Activated CD4-positive, alpha-beta T cell treated with anti-CD3 and anti-CD28 coated beads, Interleukin-2, Interleukin-4, amounts not matched to agents 100 ng/mL and 50 ng/mL, durations not matched to agents 16 hours and 8 hours (primary cell): Measurements from ENCODE around the gene LY86.
"Not testable (repeated sequence)": the region's sequence is repeated elsewhere in the genome, so short reads cannot be mapped to it uniquely, and the experiment has no call there.

ENCODE experiments used
- DNase-seq: peaks from one replicate; pipeline ENCODE4 v3.0.0-alpha.2; 2020; ENCODE audit warnings: low spot score

LY86 gene

DNA sequence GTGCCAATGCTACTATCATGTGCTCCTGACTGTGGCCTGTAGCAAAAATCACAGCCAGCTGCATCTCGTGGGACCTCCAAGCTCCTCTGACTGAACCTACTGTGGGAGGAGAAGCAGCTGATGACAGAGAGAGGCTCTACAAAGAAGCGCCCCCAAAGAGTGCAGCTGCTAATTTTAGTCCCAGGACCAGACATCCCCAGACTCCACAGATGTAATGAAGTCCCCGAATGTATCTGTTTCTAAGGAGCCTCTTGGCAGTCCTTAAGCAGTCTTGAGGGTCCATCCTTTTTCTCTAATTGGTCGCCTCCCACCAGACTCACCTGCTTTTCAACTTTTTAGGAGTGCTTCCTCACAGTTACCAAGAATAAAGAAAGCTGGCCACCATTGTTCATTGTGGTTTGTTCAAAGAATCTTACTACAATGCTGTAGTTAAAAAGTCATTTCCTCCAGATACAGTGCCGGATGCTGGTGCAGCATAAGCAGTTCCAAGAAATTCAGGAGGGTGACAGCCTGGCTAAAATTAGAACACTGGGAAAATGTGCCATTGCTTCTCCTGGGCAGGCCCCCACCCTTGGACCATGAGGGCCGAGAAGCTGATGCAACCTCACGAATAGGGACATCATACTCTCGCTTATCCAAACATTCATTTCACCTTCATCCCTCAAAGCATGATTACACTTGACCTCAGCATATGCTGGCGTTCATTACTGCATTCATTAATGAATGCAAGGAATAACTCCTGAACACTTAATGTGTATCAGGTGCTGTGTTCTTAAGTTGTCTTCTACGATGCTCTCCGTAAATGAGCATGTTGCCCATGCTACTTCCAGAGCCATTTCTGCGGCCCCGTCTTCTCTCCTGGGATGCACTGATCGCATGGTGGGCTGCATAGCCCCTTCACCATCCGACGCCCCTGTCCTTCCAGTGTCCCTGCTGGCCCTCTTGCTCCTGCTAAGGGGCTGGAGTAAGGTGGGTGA is 66.4 kb downstream of the LY86 start:
- DNase-seq, result peak; percentile 73

DNA sequence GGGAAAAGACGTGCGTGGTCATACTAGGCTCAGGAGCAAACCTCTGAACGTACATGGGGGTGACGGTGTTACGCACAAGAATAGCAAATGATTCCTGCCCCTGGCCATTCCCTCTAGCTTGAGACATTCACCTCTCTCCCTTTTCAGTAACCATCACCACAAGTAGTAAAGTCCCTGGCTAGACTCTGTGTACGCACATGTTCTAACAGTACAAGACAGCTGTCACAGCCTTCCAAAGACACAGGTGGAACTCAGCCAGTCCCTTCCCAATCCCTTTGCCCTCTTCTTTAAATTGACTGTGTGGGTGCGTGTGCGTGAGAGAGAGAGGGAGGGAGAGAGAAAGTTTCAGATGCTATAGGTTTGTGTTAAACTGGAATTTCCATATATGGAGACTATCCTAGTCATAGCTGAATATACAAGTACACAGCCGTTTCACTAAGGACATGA is 67.3 kb downstream of the LY86 start:
- peak; percentile 67 for DNase-seq

GRCh38 chr6:6656287-6656686 is 67.8 kb downstream of the LY86 start:
- DNase-seq, result peak; percentile 59

DNA sequence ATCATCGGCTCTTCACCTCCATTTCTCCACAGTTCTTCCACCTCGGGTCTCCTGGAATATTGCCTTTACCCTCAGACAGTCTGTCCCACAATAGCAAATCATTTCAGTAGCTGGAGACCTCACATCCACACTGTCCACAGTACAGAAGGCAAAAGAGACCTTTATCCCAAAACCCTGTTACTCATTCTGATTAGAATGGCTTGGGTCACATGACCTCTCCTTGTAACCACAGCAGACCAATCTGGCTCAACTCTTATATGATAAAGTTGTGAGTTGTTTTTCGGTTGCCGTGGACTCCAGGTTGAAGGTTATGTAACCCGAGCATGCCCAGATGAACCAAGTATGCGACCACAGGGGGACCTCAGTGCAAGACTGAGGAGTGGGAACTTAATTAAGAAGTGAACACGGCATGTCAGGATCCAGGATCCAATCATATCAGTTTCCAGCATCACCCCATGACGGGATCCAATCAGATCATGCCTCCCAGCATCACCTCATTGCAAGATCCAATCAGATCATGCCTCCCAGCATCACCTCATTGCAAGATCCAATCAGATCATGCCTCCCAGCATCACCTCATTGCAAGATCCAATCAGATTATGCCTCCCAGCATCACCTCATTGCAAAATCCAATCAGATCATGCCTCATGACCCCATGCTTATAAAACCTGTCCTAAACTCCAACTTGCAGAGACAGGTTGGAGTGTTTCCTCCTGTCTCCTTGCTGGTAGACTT is 68.7 kb downstream of the LY86 start:
- no peak for DNase-seq

GRCh38 chr6:6657820-6658217 is 69.3 kb downstream of the LY86 start:
- DNase-seq, result no peak

- no peak for DNase-seq
Observed at GRCh38 chr6:6659600-6660327, 71.2 kb downstream of the LY86 start.

DNA sequence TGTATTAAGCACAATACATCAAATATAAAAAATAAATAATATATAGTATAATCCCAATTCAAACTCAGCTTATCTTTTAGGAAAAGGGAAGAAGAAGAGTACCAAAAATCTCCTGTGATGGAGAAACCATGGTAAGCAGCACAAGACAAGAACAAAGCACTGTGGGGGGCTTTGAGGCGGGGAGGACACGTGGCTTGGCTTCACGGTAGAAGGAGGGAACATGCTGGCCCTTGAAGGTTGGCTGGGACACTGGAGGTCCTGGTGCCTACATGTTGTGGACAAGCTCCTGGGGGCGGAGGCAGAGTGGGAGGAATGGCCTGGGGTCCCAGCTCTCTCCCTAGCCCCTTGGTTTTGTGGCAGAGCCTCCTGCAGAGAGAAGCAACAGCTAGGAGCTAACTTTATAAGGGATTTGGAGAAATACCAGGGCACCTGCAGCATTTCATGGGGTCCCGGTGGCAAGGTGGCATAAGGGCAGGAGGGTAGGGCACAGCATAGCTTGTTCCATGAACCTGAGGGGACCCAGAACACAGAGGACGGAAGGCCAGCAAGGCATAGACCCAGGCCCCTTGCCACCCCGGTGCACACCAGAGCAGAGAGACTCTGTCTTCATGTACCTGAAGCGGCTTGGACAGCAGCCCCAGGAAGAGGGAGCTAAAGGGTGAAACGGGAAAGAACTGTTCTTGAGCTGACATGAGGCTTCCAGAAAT is 72.0 kb downstream of the LY86 start:
- no peak for DNase-seq

DNA sequence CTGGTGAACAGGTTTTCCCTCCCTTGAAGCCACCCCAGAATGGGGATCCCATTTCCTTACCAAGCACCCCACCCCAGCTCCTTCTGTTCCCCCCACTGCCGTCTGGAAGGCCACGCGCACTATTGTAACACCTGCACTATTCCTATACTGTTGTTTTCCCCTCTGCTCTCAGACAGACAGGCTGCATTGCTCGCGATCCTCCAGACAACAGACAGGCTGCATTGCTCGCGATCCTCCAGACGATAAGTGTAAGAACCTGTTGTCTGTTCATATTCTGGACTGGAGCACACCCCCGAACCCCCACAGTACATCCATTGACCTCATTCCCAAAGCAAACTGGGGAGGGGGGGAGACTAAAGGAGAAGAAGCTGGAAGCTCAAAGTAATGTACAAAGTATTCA is 72.7 kb downstream of the LY86 start:
- no peak for DNase-seq

GRCh38 chr6:6661684-6662083 is 73.2 kb downstream of the LY86 start:
- DNase-seq, result no peak

DNA sequence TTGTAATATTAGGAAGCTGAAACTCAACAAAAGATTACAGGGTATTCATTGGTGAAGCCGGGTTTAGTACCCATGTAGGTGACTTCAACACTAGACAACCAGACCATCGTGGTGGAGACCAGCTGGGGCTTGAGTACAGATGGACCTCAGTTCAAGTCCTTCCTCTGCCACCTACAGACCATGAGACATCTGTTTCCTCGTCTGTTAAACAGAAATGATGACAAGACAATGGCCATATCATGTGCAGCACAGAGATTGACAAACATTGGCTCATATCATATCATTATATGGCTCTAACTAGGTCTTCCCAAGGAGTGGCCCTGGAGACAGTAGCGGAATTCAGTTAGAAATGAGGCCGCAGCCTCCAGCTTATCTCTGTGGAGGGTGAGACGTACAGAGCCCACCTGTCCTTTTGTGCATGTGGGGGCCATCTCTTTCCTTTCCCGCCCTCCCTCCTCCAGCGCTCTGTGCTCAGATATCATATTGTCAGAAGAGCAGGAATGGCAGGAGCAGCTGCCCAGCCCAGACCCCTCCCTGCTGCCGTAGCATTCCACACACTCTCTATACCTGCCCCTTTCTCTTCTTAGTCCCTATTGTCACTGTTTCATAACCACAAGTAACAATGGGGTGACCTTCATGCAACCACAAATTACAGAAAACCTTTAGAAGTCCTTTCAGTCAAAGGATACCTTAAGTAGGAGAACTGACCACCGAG is 75.1 kb downstream of the LY86 start:
- no peak for DNase-seq

DNA sequence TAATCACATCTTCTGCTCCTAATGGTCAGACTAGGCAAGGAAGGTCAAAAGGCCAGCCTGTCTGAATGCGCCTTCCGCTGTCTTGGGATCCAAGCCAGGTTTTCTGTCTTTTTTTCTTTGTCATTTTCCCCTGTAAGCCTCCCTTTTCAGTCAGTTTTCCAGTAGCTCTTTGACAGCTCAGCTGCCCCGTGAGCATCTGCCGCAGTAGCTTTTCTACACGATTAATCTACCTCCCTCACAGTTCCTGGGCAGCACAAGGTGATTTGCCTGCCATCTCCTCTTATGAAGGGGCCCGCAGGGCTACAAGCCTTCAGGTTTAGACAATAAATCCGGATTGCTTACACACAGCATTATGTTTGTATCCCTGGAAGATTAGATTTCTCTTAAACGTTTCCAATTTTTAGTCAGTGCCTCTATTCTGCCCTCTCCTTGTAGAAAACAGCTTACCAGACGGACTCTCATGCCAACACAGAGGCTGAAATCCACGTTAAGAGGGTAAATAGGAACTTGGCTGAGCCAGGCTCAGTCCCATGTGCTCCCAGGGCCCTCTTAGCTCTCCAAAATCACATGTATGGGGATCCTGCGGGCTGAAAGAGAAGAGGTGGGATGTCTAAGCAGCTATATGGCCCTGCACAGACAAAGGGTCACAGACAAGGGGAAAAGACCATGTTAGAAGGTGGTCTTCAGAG is 77.2 kb downstream of the LY86 start:
- no peak for DNase-seq

DNA sequence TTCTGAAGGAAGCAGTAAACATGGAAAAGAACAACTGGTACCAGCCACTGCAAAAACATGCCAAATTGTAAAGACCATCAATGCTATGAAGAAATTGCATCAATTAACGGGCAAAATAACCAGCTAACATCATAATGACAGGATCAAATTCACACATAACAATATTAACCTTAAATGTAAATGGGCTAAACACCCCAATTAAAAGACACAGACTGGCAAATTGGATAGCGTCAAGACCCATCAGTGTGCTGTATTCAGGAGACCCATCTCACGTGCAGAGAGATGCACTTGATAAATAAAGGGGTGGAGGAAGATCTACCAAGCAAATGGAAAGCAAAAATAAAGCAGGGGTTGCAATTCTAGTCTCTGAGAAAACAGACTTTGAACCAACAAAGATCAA is 81.6 kb downstream of the LY86 start:
- not testable (repeated sequence) for DNase-seq

DNA sequence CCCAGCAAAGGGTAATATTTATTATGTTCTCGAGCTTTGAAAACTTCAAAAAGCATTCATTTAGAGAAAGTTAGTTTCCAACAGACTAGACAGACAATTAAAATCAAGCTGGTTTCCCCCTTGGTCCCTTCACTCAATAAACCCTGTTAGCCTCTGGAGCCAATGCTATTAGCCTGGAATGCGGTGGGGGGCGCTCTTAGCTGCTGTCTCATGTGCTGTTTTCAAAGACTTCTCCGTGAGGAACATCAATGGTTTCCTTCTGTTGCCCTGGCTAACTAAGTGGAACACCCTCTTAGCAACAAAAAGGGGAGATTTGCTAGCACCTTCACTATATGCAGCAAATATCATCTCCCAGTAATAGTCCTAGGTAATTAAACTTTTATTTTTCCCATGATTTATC is 86.4 kb downstream of the LY86 start:
- DNase-seq, result no peak

GRCh38 chr6:6676910-6677441 is 88.5 kb downstream of the LY86 start:
- DNase-seq, result peak; percentile 86

- no peak for DNase-seq
Observed at GRCh38 chr6:6678185-6678671, 89.7 kb downstream of the LY86 start.

- DNase-seq, result no peak
Observed at GRCh38 chr6:6678811-6679210, 90.3 kb downstream of the LY86 start.

- no peak for DNase-seq
Observed at GRCh38 chr6:6679633-6680032, 91.1 kb downstream of the LY86 start.

DNA sequence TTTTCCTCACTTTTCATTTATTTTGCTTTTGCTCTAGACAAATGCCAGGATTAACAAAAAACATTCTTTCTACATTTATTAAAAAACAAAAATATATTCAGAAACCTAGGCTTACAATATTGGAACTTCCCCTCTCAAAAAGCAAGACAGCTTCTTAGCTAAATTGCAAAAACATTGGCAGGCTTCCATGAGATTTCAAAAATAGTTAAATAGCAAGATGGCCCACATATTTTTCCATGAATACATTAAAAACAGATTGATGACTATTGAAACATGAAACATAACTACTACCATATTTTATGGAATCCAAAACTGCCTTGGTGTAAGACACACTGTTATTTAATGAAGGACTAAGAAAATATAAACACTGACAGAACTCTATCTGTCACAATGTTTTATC is 92.0 kb downstream of the LY86 start:
- no peak for DNase-seq

DNA sequence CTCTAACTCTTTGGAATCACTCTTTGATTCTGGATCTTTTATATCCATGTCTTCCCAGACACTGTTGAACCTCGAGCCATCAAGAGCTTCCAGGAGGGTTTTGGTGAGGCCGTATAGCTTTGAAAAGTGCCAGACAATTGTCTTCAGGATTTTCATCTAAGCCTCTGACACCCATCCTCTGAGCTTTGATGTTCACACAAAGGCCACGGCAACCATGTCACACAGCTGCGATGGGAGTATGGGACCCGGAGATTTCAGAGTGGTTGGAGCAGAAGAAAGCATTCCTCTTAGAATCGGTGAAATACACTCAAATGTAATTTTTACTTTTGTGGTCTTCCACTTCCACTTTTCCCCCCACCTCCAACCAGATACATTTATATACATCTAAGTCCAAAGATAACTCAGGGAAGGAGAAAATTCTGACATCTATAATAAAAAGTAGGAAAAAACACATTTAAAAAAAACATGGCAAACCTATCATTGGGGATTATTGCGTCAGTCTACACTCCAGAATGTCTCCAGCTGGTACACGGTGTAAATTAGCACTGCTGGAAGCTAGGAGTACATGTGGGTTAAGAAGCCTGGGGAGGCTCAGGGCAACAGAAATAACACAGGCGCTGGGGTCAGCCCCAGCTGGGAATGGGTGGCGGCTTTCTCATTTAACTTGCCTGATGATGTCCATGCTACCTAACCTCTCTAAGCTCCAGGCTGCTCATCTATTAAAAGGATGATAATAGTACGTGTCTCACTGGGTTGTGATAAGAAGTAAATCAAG is 92.7 kb downstream of the LY86 start:
- DNase-seq, result no peak
